Measurements from ENCODE around the gene BCL2L15.

DNA sequence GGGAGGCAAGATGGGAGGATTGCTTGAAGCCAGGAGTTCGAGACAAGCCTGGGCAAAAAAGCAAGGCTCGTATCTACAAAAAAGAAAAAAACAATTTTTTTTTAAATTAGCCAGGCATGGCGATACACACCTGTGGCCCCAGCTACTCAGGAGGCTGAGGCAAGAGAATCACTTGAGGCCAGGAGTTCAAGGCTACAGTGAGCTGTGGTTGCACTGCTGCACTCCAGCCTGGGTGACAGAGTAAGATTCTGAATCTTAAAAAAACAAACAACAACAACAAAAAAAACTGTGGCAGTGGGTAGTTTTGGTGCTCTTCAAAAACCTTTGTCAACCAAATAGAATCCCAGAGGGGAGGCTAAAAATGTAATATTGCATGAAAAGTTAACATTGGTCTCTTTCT is 16.6 kb downstream of the BCL2L15 start:
- TF ChIP-seq, protein P1, sequence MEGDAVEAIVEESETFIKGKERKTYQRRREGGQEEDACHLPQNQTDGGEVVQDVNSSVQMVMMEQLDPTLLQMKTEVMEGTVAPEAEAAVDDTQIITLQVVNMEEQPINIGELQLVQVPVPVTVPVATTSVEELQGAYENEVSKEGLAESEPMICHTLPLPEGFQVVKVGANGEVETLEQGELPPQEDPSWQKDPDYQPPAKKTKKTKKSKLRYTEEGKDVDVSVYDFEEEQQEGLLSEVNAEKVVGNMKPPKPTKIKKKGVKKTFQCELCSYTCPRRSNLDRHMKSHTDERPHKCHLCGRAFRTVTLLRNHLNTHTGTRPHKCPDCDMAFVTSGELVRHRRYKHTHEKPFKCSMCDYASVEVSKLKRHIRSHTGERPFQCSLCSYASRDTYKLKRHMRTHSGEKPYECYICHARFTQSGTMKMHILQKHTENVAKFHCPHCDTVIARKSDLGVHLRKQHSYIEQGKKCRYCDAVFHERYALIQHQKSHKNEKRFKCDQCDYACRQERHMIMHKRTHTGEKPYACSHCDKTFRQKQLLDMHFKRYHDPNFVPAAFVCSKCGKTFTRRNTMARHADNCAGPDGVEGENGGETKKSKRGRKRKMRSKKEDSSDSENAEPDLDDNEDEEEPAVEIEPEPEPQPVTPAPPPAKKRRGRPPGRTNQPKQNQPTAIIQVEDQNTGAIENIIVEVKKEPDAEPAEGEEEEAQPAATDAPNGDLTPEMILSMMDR (conservative IDR thresholded peaks at IDR 0.05; ENCODE audit: low read depth, low read length) = no peak
- no peak for TF ChIP-seq EZH2 (IDR thresholded peaks at IDR 0.05; ENCODE audit: borderline replicate concordance, low read depth, low read length, poor library complexity, severe bottlenecking)

All from A673 (cell line).